HG02642 (cell line): Measurements from ENCODE around the gene POU2AF3.

Experiments
- ATAC-seq: cut with Tn5 transposase; IDR thresholded peaks from one replicate; pipeline ENCODE4 v1.9.1; 2021; ENCODE audit warnings: mild to moderate bottlenecking; ENCODE audit not compliant: unreplicated experiment, poor library complexity

POU2AF3 gene

DNA sequence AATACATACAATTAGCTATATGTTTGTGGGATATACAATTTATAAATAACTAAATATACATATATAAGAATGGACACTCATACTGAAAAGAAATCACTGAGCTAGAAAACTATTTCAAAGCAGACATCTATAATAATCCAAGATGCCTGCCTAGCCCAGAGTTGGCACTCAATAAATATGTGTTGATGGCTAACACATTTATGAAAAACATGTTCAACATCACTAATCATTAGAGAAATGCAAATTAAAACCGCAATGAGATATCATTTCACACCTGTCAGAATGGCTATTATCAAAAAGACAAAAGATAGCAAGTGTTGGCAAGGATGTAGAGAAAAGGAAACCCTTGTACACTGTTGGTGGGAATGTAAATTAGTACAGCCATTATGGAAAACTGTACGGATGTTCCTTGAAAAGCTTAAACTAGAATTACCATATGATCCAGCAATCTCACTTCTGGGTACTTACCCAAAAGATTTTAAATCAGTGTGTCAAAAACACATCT lies 50.9 kb downstream of the POU2AF3 start:
- ATAC-seq: no peak

DNA sequence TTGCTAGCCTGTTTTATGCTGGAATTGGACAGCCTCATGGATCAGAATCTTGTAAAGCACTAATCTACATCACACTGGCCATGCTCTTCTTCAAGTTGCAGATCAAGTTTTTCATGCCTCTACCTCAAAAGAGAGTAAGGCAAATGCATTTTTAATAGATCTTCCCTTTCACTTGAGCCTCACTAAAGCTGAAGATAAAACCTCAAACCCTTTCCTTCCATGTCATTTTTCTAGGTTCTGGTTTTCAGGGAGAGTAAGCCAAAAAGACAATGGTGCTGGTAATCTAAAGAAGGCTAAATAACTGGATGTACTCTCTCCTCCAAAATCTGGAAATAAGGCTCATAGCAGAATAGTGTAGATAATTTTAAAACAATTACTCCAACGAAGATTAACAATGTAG lies 52.5 kb downstream of the POU2AF3 start:
- no peak for ATAC-seq

GRCh38 chr11:111351374-111352055 lies 53.2 kb downstream of the POU2AF3 start:
- ATAC-seq: no peak

GRCh38 chr11:111352231-111352746 lies 53.9 kb downstream of the POU2AF3 start:
- ATAC-seq: no peak

GRCh38 chr11:111352935-111353710 lies 54.8 kb downstream of the POU2AF3 start:
- ATAC-seq: no peak

DNA sequence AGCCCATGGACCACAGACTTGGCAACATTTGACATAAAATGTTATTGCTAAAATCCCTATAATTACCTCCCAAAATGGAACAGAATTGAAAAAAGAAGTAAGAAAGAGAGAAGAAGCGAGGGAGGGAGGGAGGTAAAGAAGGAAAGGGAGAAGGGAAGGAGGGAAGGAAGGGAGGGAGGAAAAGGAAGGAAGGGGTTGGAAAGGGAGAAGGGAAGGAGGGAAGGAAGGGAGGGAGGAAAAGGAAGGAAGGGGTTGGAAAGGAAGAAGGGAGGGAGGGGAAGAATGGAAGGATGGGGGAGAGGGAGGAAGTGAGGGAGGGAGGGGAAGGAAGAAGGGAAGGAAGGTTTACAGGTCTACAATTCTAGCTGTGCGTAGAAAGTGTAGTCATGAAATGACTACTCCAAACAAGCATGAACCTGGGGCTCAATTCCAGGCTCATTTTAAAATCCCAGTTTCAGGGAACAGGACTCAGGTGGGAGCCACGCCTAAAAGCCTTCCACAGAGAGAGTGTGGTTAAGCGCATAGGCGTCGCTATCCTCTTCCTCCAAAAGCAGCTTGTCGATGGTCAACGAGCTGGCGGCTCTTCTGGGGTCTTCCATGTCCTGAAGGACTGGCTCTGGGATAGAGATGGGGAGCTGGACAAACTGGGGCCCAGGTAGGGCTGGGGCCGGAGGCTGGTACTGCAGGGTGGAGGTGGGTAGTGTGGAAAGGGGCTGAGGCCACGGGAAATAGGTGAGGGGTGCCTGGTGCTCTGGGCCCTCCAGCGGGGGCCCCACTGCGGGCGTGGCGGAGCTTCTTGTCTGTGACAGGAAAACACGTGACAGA lies 55.6 kb downstream of the POU2AF3 start:
- ATAC-seq: no peak

DNA sequence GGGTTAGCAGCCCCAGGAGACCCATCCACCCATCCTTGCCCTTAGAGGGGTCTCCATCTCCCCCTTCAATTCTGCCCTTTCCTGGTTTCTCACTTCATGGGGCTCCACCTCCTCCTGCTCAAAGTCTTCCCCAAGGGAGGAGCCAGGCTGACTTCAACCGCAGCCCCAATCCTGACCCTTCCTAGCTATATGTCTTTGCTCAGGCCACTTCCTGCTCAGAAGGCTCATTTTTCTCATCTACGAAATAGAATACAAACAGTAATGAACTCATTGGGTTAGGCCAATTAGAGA lies 56.2 kb downstream of the POU2AF3 start:
- no peak for ATAC-seq

DNA sequence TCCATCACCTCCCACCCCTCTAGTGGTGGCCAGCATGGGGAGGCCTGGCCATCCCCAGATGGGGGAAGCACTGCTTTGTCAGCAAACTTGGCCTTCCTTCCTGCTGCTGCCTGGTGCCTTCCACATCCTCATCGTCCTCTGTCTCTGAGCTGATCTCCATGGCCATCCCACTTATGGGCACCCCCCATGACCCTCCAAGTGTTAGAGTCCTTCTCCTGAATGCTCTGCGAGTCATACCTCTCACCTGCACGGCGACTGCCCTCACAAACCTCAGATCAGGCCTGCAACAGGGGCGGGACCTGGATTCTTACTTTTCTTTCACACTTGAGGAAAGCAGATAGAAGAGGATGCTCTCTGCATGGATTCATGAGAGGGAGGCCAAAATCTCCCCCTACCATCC lies 56.8 kb downstream of the POU2AF3 start:
- no peak for ATAC-seq

GRCh38 chr11:111355956-111356659 lies 57.8 kb downstream of the POU2AF3 start:
- ATAC-seq: no peak

DNA sequence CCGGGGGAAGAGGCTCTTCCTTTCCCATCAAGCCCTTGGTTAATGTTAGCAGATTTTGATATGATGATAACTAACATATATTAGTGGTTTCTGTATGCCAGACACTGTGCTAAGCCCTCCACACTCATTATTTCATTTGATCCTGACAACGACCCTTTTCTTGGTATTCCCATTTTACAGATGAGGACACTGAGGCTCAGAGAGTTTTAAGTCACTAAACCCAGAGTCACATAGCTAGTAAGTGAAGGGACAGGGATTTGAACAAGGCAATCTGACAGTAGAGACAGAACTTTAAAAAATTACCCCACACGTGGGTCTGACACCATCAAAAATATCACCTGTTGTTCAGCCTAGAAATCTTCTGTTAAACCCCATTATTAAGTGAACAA lies 58.3 kb downstream of the POU2AF3 start:
- ATAC-seq: no peak

GRCh38 chr11:111357150-111358037 lies 59.0 kb downstream of the POU2AF3 start:
- no peak for ATAC-seq
